Measurements from ENCODE around the gene SPRYD3.
"Not testable (repeated sequence)": the region's sequence is repeated elsewhere in the genome, so short reads cannot be mapped to it uniquely, and the experiment has no call there.

Gene SPRYD3

GRCh38 chr12:53031616-53032015, 47.6 kb downstream of the SPRYD3 start:
- no peak for FAIRE-seq
- TF ChIP-seq, protein P1, sequence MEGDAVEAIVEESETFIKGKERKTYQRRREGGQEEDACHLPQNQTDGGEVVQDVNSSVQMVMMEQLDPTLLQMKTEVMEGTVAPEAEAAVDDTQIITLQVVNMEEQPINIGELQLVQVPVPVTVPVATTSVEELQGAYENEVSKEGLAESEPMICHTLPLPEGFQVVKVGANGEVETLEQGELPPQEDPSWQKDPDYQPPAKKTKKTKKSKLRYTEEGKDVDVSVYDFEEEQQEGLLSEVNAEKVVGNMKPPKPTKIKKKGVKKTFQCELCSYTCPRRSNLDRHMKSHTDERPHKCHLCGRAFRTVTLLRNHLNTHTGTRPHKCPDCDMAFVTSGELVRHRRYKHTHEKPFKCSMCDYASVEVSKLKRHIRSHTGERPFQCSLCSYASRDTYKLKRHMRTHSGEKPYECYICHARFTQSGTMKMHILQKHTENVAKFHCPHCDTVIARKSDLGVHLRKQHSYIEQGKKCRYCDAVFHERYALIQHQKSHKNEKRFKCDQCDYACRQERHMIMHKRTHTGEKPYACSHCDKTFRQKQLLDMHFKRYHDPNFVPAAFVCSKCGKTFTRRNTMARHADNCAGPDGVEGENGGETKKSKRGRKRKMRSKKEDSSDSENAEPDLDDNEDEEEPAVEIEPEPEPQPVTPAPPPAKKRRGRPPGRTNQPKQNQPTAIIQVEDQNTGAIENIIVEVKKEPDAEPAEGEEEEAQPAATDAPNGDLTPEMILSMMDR (IDR thresholded peaks at IDR 0.05; ENCODE audit: insufficient read depth, missing control alignments), result no peak
- no peak for DNase-seq (ENCODE audit: insufficient read length, low spot score)

GRCh38 chr12:53027014-53027413, 52.2 kb downstream of the SPRYD3 start:
- not testable (repeated sequence) for DNase-seq (ENCODE audit: insufficient read length, low spot score); FAIRE-seq

GRCh38 chr12:53025250-53025649, 53.9 kb downstream of the SPRYD3 start:
- TF ChIP-seq, protein P1 (IDR thresholded peaks at IDR 0.05; ENCODE audit: insufficient read depth, missing control alignments), result no peak
- DNase-seq (ENCODE audit: insufficient read length, low spot score) (no peak), FAIRE-seq (no peak)

DNA sequence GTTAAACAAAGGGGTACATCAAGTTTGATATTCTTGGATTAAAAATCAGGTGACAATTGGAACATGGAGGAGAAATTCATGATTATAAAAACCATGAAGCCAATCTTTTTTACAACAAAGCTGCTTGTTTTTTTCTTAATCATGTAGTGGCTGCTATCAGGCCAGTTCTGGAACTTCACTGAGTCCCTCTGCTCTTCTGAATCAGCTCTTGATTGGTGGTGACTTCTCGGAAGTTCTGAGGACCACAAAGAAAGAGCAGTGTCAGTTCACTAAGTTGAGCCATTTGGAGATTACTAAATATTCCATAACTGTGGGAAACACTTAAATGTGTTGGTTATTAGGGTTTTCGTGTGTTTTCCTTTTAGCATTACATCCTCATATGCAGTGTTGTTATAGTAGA, 64.5 kb downstream of the SPRYD3 start:
- TF ChIP-seq, protein P1 (IDR thresholded peaks at IDR 0.05; ENCODE audit: insufficient read depth, missing control alignments), result no peak
- DNase-seq (ENCODE audit: insufficient read length, low spot score), result no peak
- FAIRE-seq, result no peak
